ENCODE measurements around the gene IRX5.

The IRX5 gene

DNA sequence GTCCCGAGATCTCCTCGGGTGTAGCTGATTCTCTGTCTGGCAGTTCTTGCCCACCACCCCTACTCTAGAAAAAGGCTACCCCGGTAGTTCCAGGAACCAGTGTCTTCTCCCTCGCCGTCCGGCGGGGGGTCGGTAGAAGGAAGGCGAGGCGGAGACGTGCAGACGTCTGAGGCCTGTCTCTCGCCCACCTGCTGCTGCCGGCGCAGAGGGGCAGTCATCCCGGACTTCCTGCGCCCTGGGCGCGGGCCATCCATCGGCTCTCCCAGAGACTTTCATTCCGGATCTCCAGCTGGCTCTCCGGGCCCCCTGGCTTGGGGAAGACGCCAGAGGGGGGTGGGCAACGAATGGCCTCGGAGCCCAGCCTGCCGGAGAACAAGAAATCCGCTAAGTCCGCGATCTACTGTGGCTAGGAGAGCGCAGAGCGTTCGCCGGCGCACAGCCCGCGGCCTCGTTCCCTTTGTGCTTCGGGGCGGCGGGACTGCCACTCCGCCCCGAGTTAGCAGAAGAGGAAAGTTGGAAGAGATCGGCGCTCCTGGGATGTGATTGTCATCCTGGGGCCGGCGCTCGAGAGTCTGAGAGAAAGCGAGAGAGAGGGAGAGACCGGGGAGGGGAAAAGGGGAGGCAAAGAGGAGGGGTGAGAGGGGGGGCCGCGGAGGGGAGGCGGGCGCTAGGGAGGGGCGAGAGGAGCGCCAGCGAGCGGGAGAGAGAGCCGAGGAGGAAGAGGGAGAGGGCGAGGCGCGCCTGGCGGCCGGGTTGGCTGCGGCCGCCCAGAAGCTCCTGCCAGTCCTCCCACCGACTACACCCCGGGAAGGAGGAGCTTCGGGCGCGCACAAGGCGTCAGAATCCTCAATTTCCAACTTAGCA, at the start of gene IRX5:
IRX5 (plus strand) TSS at position 861 of the 864 bp plus-strand sequence. CDS start 334 bp downstream, outside the sequence.
- in situ Hi-C loops (cut with HindIII; ENCODE audit: low pct_unique_long_range_greater_than_20kb, low sequenced_read_pairs) = no loop called here
- DNase-seq (ENCODE audit: low read depth in 1 of 2, low spot score in 1 of 2) = peak; percentile 85 to 98
- TF ChIP-seq JUND (IDR thresholded peaks at IDR 0.05; ENCODE audit: low read depth) = no peak

DNA sequence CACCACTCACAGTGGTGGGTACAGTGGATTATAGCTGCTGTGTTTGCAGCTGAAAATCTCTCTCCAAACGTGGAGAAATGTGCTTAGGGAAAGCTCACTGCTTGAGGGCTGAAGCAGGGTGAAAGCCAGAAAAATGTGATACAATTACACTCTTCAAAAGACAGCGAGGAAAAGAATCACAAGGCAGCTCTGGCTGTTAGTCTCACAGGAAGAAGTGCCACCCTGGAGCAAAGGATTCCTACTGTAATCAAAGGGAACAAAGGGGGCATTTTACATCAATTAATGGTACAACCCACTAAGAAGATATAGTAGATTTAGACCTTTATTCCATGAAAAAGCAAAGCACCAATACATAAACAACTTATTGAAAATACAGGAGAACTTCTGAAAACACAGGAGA, 48.1 kb upstream of the IRX5 start:
- DNase-seq (ENCODE audit: low read depth in 1 of 2, low spot score in 1 of 2) = no peak
- TF ChIP-seq JUND (IDR thresholded peaks at IDR 0.05; ENCODE audit: low read depth) = no peak
- in situ Hi-C loops (cut with HindIII; ENCODE audit: low pct_unique_long_range_greater_than_20kb, low sequenced_read_pairs) = no loop called here

DNA sequence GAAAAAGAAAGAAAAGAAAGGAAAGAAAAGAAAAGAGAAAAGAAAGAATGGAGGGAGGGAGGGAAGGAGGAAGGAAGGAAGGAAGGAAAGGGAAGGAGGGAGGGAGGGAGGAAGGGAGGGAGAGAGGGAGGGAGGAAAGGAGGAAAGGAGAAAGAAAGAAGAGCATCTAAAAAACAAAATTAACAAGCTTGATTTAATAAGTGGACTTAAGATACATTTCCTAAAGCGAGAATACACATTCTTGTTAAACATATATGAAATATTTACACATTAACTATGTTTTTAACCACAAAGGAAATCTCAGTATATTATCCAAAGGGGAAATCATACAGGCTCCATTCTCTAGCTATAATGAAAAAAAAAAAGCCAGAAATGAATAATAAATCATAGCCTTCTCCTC, 47.3 kb upstream of the IRX5 start:
- TF ChIP-seq JUND (IDR thresholded peaks at IDR 0.05; ENCODE audit: low read depth) = no peak
- in situ Hi-C loops (cut with HindIII; ENCODE audit: low pct_unique_long_range_greater_than_20kb, low sequenced_read_pairs) = no loop called here
- DNase-seq (ENCODE audit: low read depth in 1 of 2, low spot score in 1 of 2) = no peak

GRCh38 chr16:54886078-54886477, 44.6 kb upstream of the IRX5 start:
- TF ChIP-seq JUND (IDR thresholded peaks at IDR 0.05; ENCODE audit: low read depth) = no peak
- in situ Hi-C loops (cut with HindIII; ENCODE audit: low pct_unique_long_range_greater_than_20kb, low sequenced_read_pairs) = no loop called here
- DNase-seq (ENCODE audit: low read depth in 1 of 2, low spot score in 1 of 2) = no peak

GRCh38 chr16:54890381-54890780, 40.3 kb upstream of the IRX5 start:
- DNase-seq (ENCODE audit: low read depth in 1 of 2, low spot score in 1 of 2) = no peak
- TF ChIP-seq JUND (IDR thresholded peaks at IDR 0.05; ENCODE audit: low read depth) = no peak
- in situ Hi-C loops (cut with HindIII; ENCODE audit: low pct_unique_long_range_greater_than_20kb, low sequenced_read_pairs) = no loop called here

- in situ Hi-C loops (cut with HindIII; ENCODE audit: low pct_unique_long_range_greater_than_20kb, low sequenced_read_pairs) = no loop called here
- no peak for DNase-seq (ENCODE audit: low read depth in 1 of 2, low spot score in 1 of 2)
- TF ChIP-seq JUND (IDR thresholded peaks at IDR 0.05; ENCODE audit: low read depth) = no peak
Observed at GRCh38 chr16:54891346-54891745, 39.3 kb upstream of the IRX5 start.

DNA sequence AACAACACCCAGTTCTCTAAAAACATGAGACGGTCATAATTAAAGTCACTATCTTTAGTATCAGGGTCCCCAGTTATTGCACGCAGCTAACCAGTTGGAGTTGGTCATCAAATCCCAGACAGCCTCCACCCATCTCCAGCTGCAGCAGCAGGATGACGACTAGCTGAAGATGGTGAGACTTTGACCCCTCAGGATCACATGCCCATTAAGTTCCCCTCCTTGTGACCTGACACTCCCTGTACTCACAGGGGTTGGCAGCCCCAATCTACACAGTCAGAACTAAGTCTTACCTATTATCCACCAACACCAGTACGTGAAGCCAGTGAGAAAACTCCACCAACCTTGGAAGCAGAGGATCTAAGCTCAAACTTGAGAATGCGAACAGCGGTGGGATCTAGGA, 37.7 kb upstream of the IRX5 start:
- no peak for TF ChIP-seq JUND (IDR thresholded peaks at IDR 0.05; ENCODE audit: low read depth)
- DNase-seq (ENCODE audit: low read depth in 1 of 2, low spot score in 1 of 2) = no peak
- in situ Hi-C loops (cut with HindIII; ENCODE audit: low pct_unique_long_range_greater_than_20kb, low sequenced_read_pairs) = no loop called here

- no peak for DNase-seq (ENCODE audit: low read depth in 1 of 2, low spot score in 1 of 2)
- in situ Hi-C loops (cut with HindIII; ENCODE audit: low pct_unique_long_range_greater_than_20kb, low sequenced_read_pairs) = no loop called here
- no peak for TF ChIP-seq JUND (IDR thresholded peaks at IDR 0.05; ENCODE audit: low read depth)
Observed at GRCh38 chr16:54897930-54898329, 32.7 kb upstream of the IRX5 start.

GRCh38 chr16:54901606-54902005, 29.1 kb upstream of the IRX5 start:
- in situ Hi-C loops (cut with HindIII; ENCODE audit: low pct_unique_long_range_greater_than_20kb, low sequenced_read_pairs) = no loop called here
- no peak for TF ChIP-seq JUND (IDR thresholded peaks at IDR 0.05; ENCODE audit: low read depth)
- no peak for DNase-seq (ENCODE audit: low read depth in 1 of 2, low spot score in 1 of 2)

DNA sequence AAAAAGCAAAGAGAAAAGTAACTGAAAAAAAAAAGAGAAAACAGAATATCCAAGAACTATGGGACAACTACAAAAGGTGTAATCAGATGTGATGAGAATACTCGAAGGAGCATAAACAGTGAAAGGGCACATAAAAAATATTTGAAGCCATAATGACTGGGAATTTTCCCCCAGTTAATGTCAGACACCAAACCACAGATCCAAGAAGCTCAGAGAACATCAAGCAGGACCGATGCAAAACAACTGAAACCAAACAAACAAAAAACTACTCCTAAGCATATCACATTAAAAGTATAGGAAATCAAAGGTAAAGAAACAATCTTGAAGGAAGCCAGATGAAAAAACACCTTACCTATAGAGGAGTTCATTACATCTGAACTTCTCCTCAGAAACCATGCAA, 27.6 kb upstream of the IRX5 start:
- TF ChIP-seq JUND (IDR thresholded peaks at IDR 0.05; ENCODE audit: low read depth) = no peak
- in situ Hi-C loops (cut with HindIII; ENCODE audit: low pct_unique_long_range_greater_than_20kb, low sequenced_read_pairs) = no loop called here
- no peak for DNase-seq (ENCODE audit: low read depth in 1 of 2, low spot score in 1 of 2)

GRCh38 chr16:54911079-54911478, 19.6 kb upstream of the IRX5 start:
- DNase-seq (ENCODE audit: low read depth in 1 of 2, low spot score in 1 of 2) = no peak
- in situ Hi-C loops (cut with HindIII; ENCODE audit: low pct_unique_long_range_greater_than_20kb, low sequenced_read_pairs) = no loop called here
- no peak for TF ChIP-seq JUND (IDR thresholded peaks at IDR 0.05; ENCODE audit: low read depth)

DNA sequence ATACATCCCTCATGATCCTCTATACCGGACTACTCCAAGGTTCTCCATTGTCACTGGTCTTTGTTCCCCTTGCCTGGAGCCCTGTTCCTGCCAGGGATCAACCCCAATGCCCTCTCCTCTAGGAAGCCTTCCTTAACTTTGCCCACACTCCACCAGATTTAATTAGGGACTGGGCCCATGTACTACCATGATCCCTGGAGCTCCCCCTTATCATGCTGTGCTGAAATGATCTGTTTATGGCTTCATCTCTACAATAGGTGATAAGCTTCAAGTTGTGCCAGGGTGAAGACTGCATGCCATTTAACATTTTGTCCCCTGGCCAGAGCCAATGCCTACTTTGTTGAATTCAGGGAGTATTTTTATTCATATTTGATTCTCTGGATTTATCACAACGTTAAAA, 17.9 kb upstream of the IRX5 start:
- no peak for TF ChIP-seq JUND (IDR thresholded peaks at IDR 0.05; ENCODE audit: low read depth)
- no peak for DNase-seq (ENCODE audit: low read depth in 1 of 2, low spot score in 1 of 2)
- in situ Hi-C loops (cut with HindIII; ENCODE audit: low pct_unique_long_range_greater_than_20kb, low sequenced_read_pairs) = no loop called here

DNA sequence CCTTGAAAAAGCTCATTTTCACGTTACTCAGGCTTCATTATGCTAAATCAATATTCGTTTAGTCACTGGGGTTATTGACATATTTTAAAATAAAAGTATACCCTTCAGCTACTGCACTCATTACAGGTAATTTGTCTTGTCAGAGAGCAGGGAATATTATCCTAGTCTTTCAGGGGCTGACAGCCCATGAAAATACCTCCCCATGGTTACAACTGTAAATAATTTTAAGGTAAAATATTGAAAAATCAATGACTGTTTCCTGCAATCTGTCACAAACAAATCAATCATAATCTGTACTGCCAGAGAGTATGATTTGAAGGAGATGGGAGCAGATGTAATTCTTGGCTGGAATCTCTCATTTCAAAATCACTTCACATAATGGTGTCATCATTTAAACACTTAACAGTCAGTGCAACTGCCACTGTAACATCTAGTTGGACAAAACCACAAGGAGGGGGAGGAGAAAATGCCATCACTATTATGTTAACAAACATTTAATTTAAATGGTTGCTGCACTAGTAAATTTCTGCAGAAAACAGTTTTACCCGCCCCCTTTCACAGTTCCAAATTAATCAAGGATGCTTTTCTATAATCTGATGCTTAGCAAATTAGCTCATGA, 9.3 kb upstream of the IRX5 start:
- in situ Hi-C loops (cut with HindIII; ENCODE audit: low pct_unique_long_range_greater_than_20kb, low sequenced_read_pairs) = no loop called here
- TF ChIP-seq JUND (IDR thresholded peaks at IDR 0.05; ENCODE audit: low read depth) = no peak
- DNase-seq (ENCODE audit: low read depth in 1 of 2, low spot score in 1 of 2) = peak in 1 of 2 experiments; percentile 48
